ENCODE results near the gene HDAC9.

The HDAC9 gene

GRCh38 chr7:18835001-18835690 is 339.6 kb downstream of the HDAC9 start:
- H4K20me1 ChIP-seq (ENCODE audit: insufficient read depth, low read length, poor library complexity, severe bottlenecking), result no peaks in the 10 kb centered on the region
- no peak overlapping the region for H3K4me3 ChIP-seq (ENCODE audit: low read length, poor library complexity, severe bottlenecking)
- TF ChIP-seq, protein P1, sequence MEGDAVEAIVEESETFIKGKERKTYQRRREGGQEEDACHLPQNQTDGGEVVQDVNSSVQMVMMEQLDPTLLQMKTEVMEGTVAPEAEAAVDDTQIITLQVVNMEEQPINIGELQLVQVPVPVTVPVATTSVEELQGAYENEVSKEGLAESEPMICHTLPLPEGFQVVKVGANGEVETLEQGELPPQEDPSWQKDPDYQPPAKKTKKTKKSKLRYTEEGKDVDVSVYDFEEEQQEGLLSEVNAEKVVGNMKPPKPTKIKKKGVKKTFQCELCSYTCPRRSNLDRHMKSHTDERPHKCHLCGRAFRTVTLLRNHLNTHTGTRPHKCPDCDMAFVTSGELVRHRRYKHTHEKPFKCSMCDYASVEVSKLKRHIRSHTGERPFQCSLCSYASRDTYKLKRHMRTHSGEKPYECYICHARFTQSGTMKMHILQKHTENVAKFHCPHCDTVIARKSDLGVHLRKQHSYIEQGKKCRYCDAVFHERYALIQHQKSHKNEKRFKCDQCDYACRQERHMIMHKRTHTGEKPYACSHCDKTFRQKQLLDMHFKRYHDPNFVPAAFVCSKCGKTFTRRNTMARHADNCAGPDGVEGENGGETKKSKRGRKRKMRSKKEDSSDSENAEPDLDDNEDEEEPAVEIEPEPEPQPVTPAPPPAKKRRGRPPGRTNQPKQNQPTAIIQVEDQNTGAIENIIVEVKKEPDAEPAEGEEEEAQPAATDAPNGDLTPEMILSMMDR (conservative IDR thresholded peaks at IDR 0.05; ENCODE audit: low read length), result no peak
- TF ChIP-seq EZH2phosphoT487 (IDR thresholded peaks at IDR 0.05; ENCODE audit: borderline replicate concordance), result no peak
- no peaks in the 10 kb centered on the region for H3K9me3 ChIP-seq (ENCODE audit: insufficient read depth, low read depth, low read length)
- 0 out of 2 replicates have a peak overlapping the region, but pooled peaks have one; percentile 6 for H2AFZ ChIP-seq (ENCODE audit: low read length)
- no peaks in the 10 kb centered on the region for H3K36me3 ChIP-seq (ENCODE audit: insufficient read depth, low read length)
- H3K9ac ChIP-seq (ENCODE audit: low read depth, low read length, poor library complexity, severe bottlenecking), result no peak overlapping the region
- peaks cover 18% of the 10 kb centered on the region for H3K4me1 ChIP-seq (ENCODE audit: insufficient read depth, low read length, poor library complexity, severe bottlenecking)
- no peak overlapping the region for H3K4me2 ChIP-seq (ENCODE audit: low read depth, low read length, poor library complexity, severe bottlenecking)
- 0 out of 2 replicates have a peak, but pooled peaks cover 3% of the 10 kb centered on the region for H3K9me2 ChIP-seq (replicated peaks; ENCODE audit: low read depth, low read length)
- no peaks in the 10 kb centered on the region for H3F3A ChIP-seq (ENCODE audit: low read depth)
- no peaks in the 10 kb centered on the region for H3K79me2 ChIP-seq (ENCODE audit: insufficient read depth, low read length)
- no peaks in the 10 kb centered on the region for H3K27me3 ChIP-seq (ENCODE audit: insufficient read depth, low read length, poor library complexity, severe bottlenecking)

DNA sequence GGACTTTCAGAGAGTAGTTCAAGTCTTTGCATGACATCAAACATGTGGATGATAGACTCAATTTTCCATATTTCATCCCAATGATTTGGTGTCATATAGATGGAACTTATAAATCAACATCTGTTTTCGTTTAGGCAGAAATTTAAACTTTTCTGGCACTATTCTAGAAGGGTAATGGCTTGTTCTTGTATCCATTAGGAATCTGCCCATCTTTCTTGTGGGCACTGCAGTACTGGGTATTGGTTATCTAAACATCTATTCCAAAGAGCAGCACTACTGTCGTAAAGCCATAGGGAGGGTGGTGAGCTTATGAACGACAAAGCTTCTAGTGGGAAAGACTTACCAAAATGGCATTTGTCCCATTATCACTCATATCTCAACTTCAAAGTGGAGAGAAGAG is 348.4 kb downstream of the HDAC9 start:
- no peaks in the 10 kb centered on the region for H3F3A ChIP-seq (ENCODE audit: low read depth)
- no peaks in the 10 kb centered on the region for H3K9me2 ChIP-seq (replicated peaks; ENCODE audit: low read depth, low read length)
- H3K27me3 ChIP-seq (ENCODE audit: insufficient read depth, low read length, poor library complexity, severe bottlenecking), result no peaks in the 10 kb centered on the region
- no peak overlapping the region for H3K4me3 ChIP-seq (ENCODE audit: low read length, poor library complexity, severe bottlenecking)
- no peak overlapping the region for H2AFZ ChIP-seq (ENCODE audit: low read length)
- no peak for TF ChIP-seq EZH2phosphoT487 (IDR thresholded peaks at IDR 0.05; ENCODE audit: borderline replicate concordance)
- TF ChIP-seq, protein P1 (conservative IDR thresholded peaks at IDR 0.05; ENCODE audit: low read length), result no peak
- no peaks in the 10 kb centered on the region for H3K36me3 ChIP-seq (ENCODE audit: insufficient read depth, low read length)
- no peaks in the 10 kb centered on the region for H4K20me1 ChIP-seq (ENCODE audit: insufficient read depth, low read length, poor library complexity, severe bottlenecking)
- no peaks in the 10 kb centered on the region for H3K9me3 ChIP-seq (ENCODE audit: insufficient read depth, low read depth, low read length)
- peaks cover 11% of the 10 kb centered on the region for H3K4me1 ChIP-seq (ENCODE audit: insufficient read depth, low read length, poor library complexity, severe bottlenecking)
- no peak overlapping the region for H3K9ac ChIP-seq (ENCODE audit: low read depth, low read length, poor library complexity, severe bottlenecking)
- H3K4me2 ChIP-seq (ENCODE audit: low read depth, low read length, poor library complexity, severe bottlenecking), result no peak overlapping the region
- H3K79me2 ChIP-seq (ENCODE audit: insufficient read depth, low read length), result no peaks in the 10 kb centered on the region

DNA sequence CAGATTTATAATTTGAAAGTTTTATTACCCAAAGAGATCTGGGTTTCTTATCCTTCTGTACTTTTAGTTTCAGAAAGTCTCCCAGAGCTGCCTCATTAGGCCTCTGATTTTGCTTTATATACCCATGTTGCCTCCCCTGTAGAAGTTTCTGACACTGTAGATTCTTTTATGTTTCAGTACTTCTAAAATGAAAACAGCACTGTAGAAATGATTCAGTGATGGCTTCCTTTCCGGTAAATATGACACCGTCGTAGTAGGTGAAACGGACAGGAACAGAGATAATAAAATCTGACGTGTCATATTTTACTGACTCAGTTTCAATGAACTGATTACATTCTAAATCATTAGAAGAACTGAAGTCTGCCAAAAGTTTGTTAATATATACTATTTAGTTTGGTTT is 349.2 kb downstream of the HDAC9 start:
- Histone ChIP-seq H3K4me2 (ENCODE audit: low read depth, low read length, poor library complexity, severe bottlenecking) (no peak overlapping the region), H4K20me1 (ENCODE audit: insufficient read depth, low read length, poor library complexity, severe bottlenecking) (no peaks in the 10 kb centered on the region), H3K4me1 (ENCODE audit: insufficient read depth, low read length, poor library complexity, severe bottlenecking) (peaks cover 19% of the 10 kb centered on the region), H2AFZ (ENCODE audit: low read length) (no peak overlapping the region), H3K27me3 (ENCODE audit: insufficient read depth, low read length, poor library complexity, severe bottlenecking) (no peaks in the 10 kb centered on the region), H3K9me2 (replicated peaks; ENCODE audit: low read depth, low read length) (no peaks in the 10 kb centered on the region), H3K36me3 (ENCODE audit: insufficient read depth, low read length) (no peaks in the 10 kb centered on the region), H3K4me3 (ENCODE audit: low read length, poor library complexity, severe bottlenecking) (no peak overlapping the region), H3K9ac (ENCODE audit: low read depth, low read length, poor library complexity, severe bottlenecking) (no peak overlapping the region), H3K9me3 (ENCODE audit: insufficient read depth, low read depth, low read length) (no peaks in the 10 kb centered on the region), H3F3A (ENCODE audit: low read depth) (no peaks in the 10 kb centered on the region), H3K79me2 (ENCODE audit: insufficient read depth, low read length) (no peaks in the 10 kb centered on the region)
- no peak for TF ChIP-seq EZH2phosphoT487 (IDR thresholded peaks at IDR 0.05; ENCODE audit: borderline replicate concordance)
- TF ChIP-seq, protein P1 (conservative IDR thresholded peaks at IDR 0.05; ENCODE audit: low read length), result no peak

All from Loucy (cell line).